CD14-positive monocyte (primary cell): ENCODE results near the gene DMBX1. TPM values are rescaled to one million over a fixed set of nuclear protein-coding genes. Genes with fewer than 3 reads are reported as not detected.

Source experiments
- DNase-seq, 3 donors: peaks; one replicate each; pipeline ENCODE4 v3.0.0-alpha.2; 2011 to 2022
- H2AFZ ChIP-seq: 2 replicates; pipeline ENCODE4 v1.6.0; 2012; ENCODE audit warnings: mild to moderate bottlenecking, low read depth, low read length, inconsistent platforms; ENCODE audit not compliant: insufficient read depth, poor library complexity, severe bottlenecking
- H3K27ac ChIP-seq, 2 donors: 1 replicate in 1 of 2; 2 replicates in 1 of 2; pipeline ENCODE4 v1.5.1; 2012 to 2013; ENCODE audit warnings: low read length in 2 of 2, control low read depth in 1 of 2, inconsistent platforms in 1 of 2, low read depth in 1 of 2, mild to moderate bottlenecking in 1 of 2
- H3K27me3 ChIP-seq, 2 donors: one replicate each; pipeline versions ENCODE4 v1.6.0 to v1.6.1; 2011 to 2013; ENCODE audit warnings: low read length in 2 of 2; ENCODE audit not compliant: control insufficient read depth in 2 of 2, insufficient read depth in 2 of 2
- H3K36me3 ChIP-seq, 2 donors: replicated peaks in 1 of 2; 1 replicate in 1 of 2; 2 replicates in 1 of 2; pipeline versions ENCODE4 v1.5.1 to v1.6.1; 2012 to 2013; ENCODE audit warnings: low read length in 2 of 2, control low read depth in 1 of 2, inconsistent platforms in 1 of 2, mild to moderate bottlenecking in 1 of 2; ENCODE audit not compliant: insufficient read depth in 2 of 2, control insufficient read depth in 1 of 2
- H3K4me1 ChIP-seq, 2 donors: 1 replicate in 1 of 2; 2 replicates in 1 of 2; pipeline versions ENCODE4 v1.5.1 to v1.6.1; 2012 to 2013; ENCODE audit warnings: low read length in 2 of 2, control low read depth in 1 of 2, inconsistent platforms in 1 of 2, mild to moderate bottlenecking in 1 of 2, moderate library complexity in 1 of 2; ENCODE audit not compliant: insufficient read depth in 2 of 2, control insufficient read depth in 1 of 2
- H3K4me2 ChIP-seq: replicated peaks from 2 replicates; pipeline ENCODE3; 2012; ENCODE audit warnings: low read length, moderate library complexity, mild to moderate bottlenecking; ENCODE audit not compliant: poor library complexity, severe bottlenecking; ENCODE audit errors: extremely low read depth
- H3K4me3 ChIP-seq, 3 experiments: fragments of 200-600 bp in 1 of 3; sonication (generic) in 1 of 3; replicated peaks in 1 of 3; 1 replicate in 2 of 3; 2 replicates in 1 of 3; pipeline ENCODE4 v1.5.1; 2011 to 2013; ENCODE audit warnings: low read length in 3 of 3, mild to moderate bottlenecking in 3 of 3, control low read depth in 2 of 3, low read depth in 2 of 3, inconsistent platforms in 1 of 3, moderate library complexity in 1 of 3
- H3K79me2 ChIP-seq: 2 replicates; pipeline ENCODE4 v1.6.0; 2012; ENCODE audit warnings: mild to moderate bottlenecking, control low read depth, inconsistent platforms, low read length, moderate library complexity; ENCODE audit not compliant: insufficient read depth
- H3K9ac ChIP-seq: 2 replicates; pipeline ENCODE4 v1.6.0; 2017; ENCODE audit warnings: low read length, mild to moderate bottlenecking; ENCODE audit not compliant: insufficient read depth, poor library complexity, severe bottlenecking
- H3K9me3 ChIP-seq, 2 donors: replicated peaks in 1 of 2; 1 replicate in 1 of 2; 2 replicates in 1 of 2; pipeline versions ENCODE4 v1.5.1 to v1.6.1; 2012 to 2013; ENCODE audit warnings: low read length in 2 of 2, control low read depth in 1 of 2; ENCODE audit not compliant: control insufficient read depth in 1 of 2, insufficient read depth in 1 of 2
- H4K20me1 ChIP-seq: 2 replicates; pipeline ENCODE4 v1.6.0; 2012; ENCODE audit warnings: mild to moderate bottlenecking, low read length, control low read depth, moderate library complexity; ENCODE audit not compliant: insufficient read depth
- H3K27ac Mint-ChIP-seq, 7 donors: one replicate each; pipeline ENCODE4 v1.8.0; 2020; ENCODE audit warnings: mild to moderate bottlenecking in 7 of 7, mixed read lengths in 7 of 7, moderate library complexity in 6 of 7, inconsistent platforms in 2 of 7
- H3K27me3 Mint-ChIP-seq, 3 donors: one replicate each; pipeline ENCODE4 v1.8.0; 2021 to 2022; ENCODE audit warnings: low read depth in 3 of 3, mild to moderate bottlenecking in 3 of 3, mixed read lengths in 3 of 3, moderate library complexity in 3 of 3, inconsistent platforms in 1 of 3
- H3K36me3 Mint-ChIP-seq, 2 donors: one replicate each; pipeline ENCODE4 v1.8.0; 2020; ENCODE audit warnings: mixed read lengths in 2 of 2, inconsistent platforms in 1 of 2, mild to moderate bottlenecking in 1 of 2
- H3K4me1 Mint-ChIP-seq: one replicate; pipeline ENCODE4 v1.8.0; 2020; ENCODE audit warnings: mild to moderate bottlenecking, mixed read lengths
- H3K4me3 Mint-ChIP-seq, 2 donors: one replicate each; pipeline ENCODE4 v1.8.0; 2020; ENCODE audit warnings: mild to moderate bottlenecking in 2 of 2, mixed read lengths in 2 of 2, moderate library complexity in 1 of 2
- H3K9me3 Mint-ChIP-seq, 7 donors: one replicate each; pipeline ENCODE4 v1.8.0; 2020 to 2022; ENCODE audit warnings: mixed read lengths in 7 of 7, mild to moderate bottlenecking in 6 of 7, moderate library complexity in 6 of 7, inconsistent platforms in 2 of 7
- WGBS: methylation state at CpG from one replicate; pipeline ENCODE4 v1.1.5; 2013; ENCODE audit warnings: missing lambda C conversion rate; ENCODE audit not compliant: insufficient coverage; 5-methylcytosine and 5-hydroxymethylcytosine counted together
- intact Hi-C, 2 donors: fragments of 100-400 bp; cut with micrococcal nuclease; formaldehyde crosslinking; loops; one replicate each; pipeline versions ENCODE4 v1.15.0 to v1.15.1; 2023
- polyA plus RNA-seq, 3 donors: library from polyadenylated mRNA; depleted of rRNA in 1 of 3; unstranded in 2 of 3; stranded (reverse) in 1 of 3; fragments of 300-500 nt in 2 of 3; fragments of >200 nt in 1 of 3; fragmentation: Illumina TruSeq in 2 of 3; gene quantifications; 1 replicate in 2 of 3; 2 replicates in 1 of 3; pipeline ENCODE4 v1.2.3, GENCODE V29; 2012 to 2021
- TF ChIP-seq, protein P1 (sequence below): fragments of 200-600 bp; IDR thresholded peaks from one replicate; pipeline ENCODE4 v1.8.0; 2022; ENCODE audit warnings: antibody characterized with exemption, mild to moderate bottlenecking

The DMBX1 gene
- polyA plus RNA-seq, 3 donors, result not detected

DNA sequence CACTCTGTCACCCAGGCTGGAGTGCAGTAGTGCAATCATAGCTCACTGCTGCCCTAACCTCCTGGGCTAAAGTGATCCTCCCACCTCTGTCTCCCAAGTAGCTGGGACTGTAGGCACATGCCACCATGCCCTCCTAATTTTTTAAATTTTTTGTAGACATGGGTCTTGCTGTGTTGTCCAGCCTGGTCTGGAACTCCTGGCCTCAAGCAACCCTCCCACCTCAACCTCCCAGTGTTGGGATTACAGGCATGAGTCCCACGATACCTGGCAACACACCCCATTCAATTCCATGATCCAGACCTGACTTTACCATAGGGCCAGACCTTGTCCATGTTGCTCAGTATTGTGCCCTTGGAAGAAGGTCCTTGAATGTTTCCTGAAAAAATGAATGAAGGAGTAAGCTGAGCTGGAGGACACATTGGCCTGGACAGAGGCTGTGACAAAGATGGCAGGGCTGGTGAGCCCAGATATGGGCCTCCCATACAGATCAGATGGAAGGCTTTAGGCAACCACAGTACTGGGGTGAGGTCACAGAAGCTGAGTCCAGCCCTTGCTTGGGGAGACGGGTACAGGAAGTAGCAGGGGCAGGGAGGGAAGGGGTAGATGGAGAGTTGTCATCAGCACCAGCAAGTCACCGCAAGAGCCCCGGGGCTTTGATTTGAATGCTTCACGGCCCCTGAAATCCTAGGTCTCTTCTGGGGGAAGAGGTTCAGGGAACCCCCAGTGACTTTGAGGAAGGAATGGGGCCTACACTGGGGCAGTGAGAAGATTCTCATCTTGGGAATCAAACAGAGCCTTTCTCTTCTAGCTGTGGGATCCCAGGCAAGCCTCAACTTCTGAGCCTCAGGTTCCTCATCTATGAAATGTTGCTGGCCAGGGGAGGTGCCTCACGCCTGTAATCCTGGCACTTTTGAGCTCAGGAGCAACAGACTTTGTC is 40.1 kb upstream of the DMBX1 start:
- peak overlapping the region in 1 of 2 donors; percentile 91 for H3K4me3 Mint-ChIP-seq
- TF ChIP-seq, protein P1, sequence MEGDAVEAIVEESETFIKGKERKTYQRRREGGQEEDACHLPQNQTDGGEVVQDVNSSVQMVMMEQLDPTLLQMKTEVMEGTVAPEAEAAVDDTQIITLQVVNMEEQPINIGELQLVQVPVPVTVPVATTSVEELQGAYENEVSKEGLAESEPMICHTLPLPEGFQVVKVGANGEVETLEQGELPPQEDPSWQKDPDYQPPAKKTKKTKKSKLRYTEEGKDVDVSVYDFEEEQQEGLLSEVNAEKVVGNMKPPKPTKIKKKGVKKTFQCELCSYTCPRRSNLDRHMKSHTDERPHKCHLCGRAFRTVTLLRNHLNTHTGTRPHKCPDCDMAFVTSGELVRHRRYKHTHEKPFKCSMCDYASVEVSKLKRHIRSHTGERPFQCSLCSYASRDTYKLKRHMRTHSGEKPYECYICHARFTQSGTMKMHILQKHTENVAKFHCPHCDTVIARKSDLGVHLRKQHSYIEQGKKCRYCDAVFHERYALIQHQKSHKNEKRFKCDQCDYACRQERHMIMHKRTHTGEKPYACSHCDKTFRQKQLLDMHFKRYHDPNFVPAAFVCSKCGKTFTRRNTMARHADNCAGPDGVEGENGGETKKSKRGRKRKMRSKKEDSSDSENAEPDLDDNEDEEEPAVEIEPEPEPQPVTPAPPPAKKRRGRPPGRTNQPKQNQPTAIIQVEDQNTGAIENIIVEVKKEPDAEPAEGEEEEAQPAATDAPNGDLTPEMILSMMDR, result no peak
- H3K4me1 Mint-ChIP-seq, result peaks cover 17% of the 10 kb centered on the region
- no peak overlapping the region for H3K9ac ChIP-seq
- DNase-seq, result no peak
- H3K9me3 Mint-ChIP-seq, result peaks cover 0 to 14% (median 5%) of the 10 kb centered on the region in 7 donors
- H3K27ac Mint-ChIP-seq, result no peak overlapping the region
- intact Hi-C loops, result no loop called here
- peaks cover 4 to 9% of the 10 kb centered on the region in 2 donors for H3K36me3 Mint-ChIP-seq
- no peak overlapping the region for H3K27ac ChIP-seq
- no peak overlapping the region for H2AFZ ChIP-seq
- peaks cover 10 to 13% of the 10 kb centered on the region in 2 donors for H3K4me1 ChIP-seq
- H4K20me1 ChIP-seq, result no peaks in the 10 kb centered on the region
- H3K79me2 ChIP-seq, result no peaks in the 10 kb centered on the region
- peaks cover 0 to 17% of the 10 kb centered on the region in 2 donors for H3K9me3 ChIP-seq
- peaks cover 42 to 73% of the 10 kb centered on the region in 2 donors for H3K27me3 ChIP-seq
- H3K36me3 ChIP-seq, result no peaks in the 10 kb centered on the region
- WGBS, result 51% methylated on average over 5 of the region's 6 CpGs
- no peak overlapping the region for H3K4me3 ChIP-seq
- peaks cover 61 to 90% (median 64%) of the 10 kb centered on the region in 3 donors for H3K27me3 Mint-ChIP-seq
- H3K4me2 ChIP-seq, result no peak overlapping the region

DNA sequence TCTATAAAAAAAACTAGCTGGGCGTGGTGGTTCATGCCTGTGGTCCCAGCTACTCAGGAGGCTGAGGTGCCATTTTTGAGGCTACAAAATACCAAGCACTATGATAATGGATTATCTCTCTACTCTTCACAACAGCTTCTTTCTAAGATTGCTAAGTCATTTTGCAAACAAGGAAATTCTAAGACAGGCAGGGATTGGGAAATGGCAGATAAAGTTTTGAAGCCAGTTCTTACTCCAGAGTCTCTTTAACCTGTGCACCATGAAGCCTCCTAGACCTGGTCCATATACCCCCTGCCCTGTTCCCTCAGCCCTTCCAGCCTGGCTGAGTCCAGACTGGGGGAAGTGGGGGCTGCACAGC is 39.5 kb upstream of the DMBX1 start:
- TF ChIP-seq, protein P1, result no peak
- 93% methylated on average over 1 of the region's 1 CpG for WGBS
- Histone ChIP-seq H4K20me1 (no peaks in the 10 kb centered on the region), H3K27me3 (peaks cover 42 to 75% of the 10 kb centered on the region in 2 donors), H3K9ac (no peak overlapping the region), H3K9me3 (peaks cover 0 to 17% of the 10 kb centered on the region in 2 donors), H3K36me3 (no peaks in the 10 kb centered on the region), H3K4me2 (no peak overlapping the region), H3K79me2 (no peaks in the 10 kb centered on the region), H3K4me3 (no peak overlapping the region), H3K4me1 (peaks cover 10 to 13% of the 10 kb centered on the region in 2 donors), H3K27ac (no peak overlapping the region), H2AFZ (no peak overlapping the region)
- Mint-ChIP-seq H3K4me1 (peaks cover 17% of the 10 kb centered on the region), H3K9me3 (peaks cover 0 to 14% (median 5%) of the 10 kb centered on the region in 7 donors), H3K27me3 (peaks cover 62 to 91% (median 64%) of the 10 kb centered on the region in 3 donors), H3K36me3 (peaks cover 4 to 9% of the 10 kb centered on the region in 2 donors), H3K27ac (no peak overlapping the region), H3K4me3 (peak overlapping the region in 1 of 2 donors; percentile 2)
- intact Hi-C loops, result no loop called here
- no peak for DNase-seq
